MM.1S (cell line): ENCODE results near the gene MIPEP.

Experiments used
- DNase-seq: peaks from one replicate; pipeline ENCODE4 v3.0.0-alpha.2; 2015
- H2AFZ ChIP-seq: fragments of 300-600 bp; sonication (generic); 2 replicates; pipeline ENCODE4 v1.6.0; 2016; ENCODE audit warnings: antibody characterized with exemption, low read length
- H3F3A ChIP-seq: fragments of 300-600 bp; sonication (generic); 2 replicates; pipeline ENCODE4 v1.6.1; 2016; ENCODE audit warnings: mild to moderate bottlenecking, antibody characterized with exemption, low read length, moderate library complexity, mixed read lengths; ENCODE audit not compliant: insufficient read depth
- H3K27ac ChIP-seq: fragments of 300-600 bp; sonication (generic); 2 replicates; pipeline ENCODE4 v1.5.1; 2016; ENCODE audit warnings: mild to moderate bottlenecking, low read length
- H3K27me3 ChIP-seq: fragments of 300-600 bp; sonication (generic); replicated peaks from 2 replicates; pipeline ENCODE4 v1.6.0; 2016; ENCODE audit warnings: low read length; ENCODE audit not compliant: insufficient read depth
- H3K36me3 ChIP-seq: fragments of 300-600 bp; sonication (generic); replicated peaks from 2 replicates; pipeline ENCODE4 v1.6.1; 2016; ENCODE audit warnings: mild to moderate bottlenecking, low read length, mixed read lengths; ENCODE audit not compliant: insufficient read depth
- H3K4me1 ChIP-seq: fragments of 300-600 bp; sonication (generic); 2 replicates; pipeline ENCODE4 v1.6.1; 2016; ENCODE audit warnings: low read length, mixed read lengths
- H3K4me2 ChIP-seq: fragments of 300-600 bp; sonication (generic); 2 replicates; pipeline ENCODE4 v1.6.0; 2016; ENCODE audit warnings: low read depth, low read length
- H3K4me3 ChIP-seq: fragments of 300-600 bp; sonication (generic); 2 replicates; pipeline ENCODE4 v1.5.1; 2016; ENCODE audit warnings: low read length, mixed read lengths
- H3K79me2 ChIP-seq: fragments of 300-600 bp; sonication (generic); 2 replicates; pipeline ENCODE4 v1.6.1; 2016; ENCODE audit warnings: mixed run types, low read length, mixed read lengths
- H3K9ac ChIP-seq: fragments of 300-600 bp; sonication (generic); 2 replicates; pipeline ENCODE4 v1.6.1; 2016; ENCODE audit warnings: low read length, mixed read lengths
- H3K9me2 ChIP-seq: fragments of 300-600 bp; sonication (generic); replicated peaks from 2 replicates; pipeline ENCODE4 v1.6.1; 2016; ENCODE audit warnings: mild to moderate bottlenecking, low read length, mixed read lengths; ENCODE audit not compliant: insufficient read depth
- H3K9me3 ChIP-seq: fragments of 300-600 bp; sonication (generic); replicated peaks from 2 replicates; pipeline ENCODE4 v1.6.1; 2016; ENCODE audit warnings: mild to moderate bottlenecking, low read length, mixed read lengths; ENCODE audit not compliant: insufficient read depth
- H4K20me1 ChIP-seq: fragments of 300-600 bp; sonication (generic); 2 replicates; pipeline ENCODE4 v1.6.1; 2016; ENCODE audit warnings: mild to moderate bottlenecking, low read length, moderate library complexity, mixed read lengths; ENCODE audit not compliant: insufficient read depth
- EZH2 ChIP-seq: fragments of 300-600 bp; sonication (generic); optimal IDR thresholded peaks from 2 replicates; pipeline ENCODE3; 2017; ENCODE audit warnings: low read depth, mild to moderate bottlenecking, antibody characterized with exemption, low read length, mixed read lengths
- EZH2phosphoT487 ChIP-seq: fragments of 300-600 bp; sonication (generic); IDR thresholded peaks from 2 replicates; pipeline ENCODE4 v1.6.1; 2018; ENCODE audit warnings: antibody characterized with exemption, low read length
- TF ChIP-seq, protein P1 (sequence below): fragments of 300-600 bp; sonication (generic); IDR thresholded peaks from 2 replicates; pipeline ENCODE4 v1.5.1; 2016; ENCODE audit warnings: antibody characterized with exemption, low read length, mixed read lengths

MIPEP gene

DNA sequence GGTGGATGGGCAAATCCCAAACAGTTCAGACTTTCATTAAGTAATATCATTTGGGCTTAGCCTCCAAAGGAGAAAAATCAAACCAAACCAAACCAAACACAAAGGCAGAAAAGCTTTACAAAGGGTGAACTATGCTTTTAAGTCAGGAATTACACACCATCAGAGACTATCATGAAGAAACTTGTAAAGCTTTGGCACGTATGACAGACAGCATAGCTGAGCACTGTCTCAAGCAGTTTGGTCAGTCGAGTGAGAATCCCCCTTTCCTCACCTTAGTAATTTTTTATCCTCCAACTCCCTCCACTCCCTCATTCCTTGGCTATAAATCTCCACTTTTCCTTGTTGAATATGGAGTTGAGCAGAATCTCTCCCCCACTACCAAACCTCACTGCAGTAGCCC, 72.1 kb downstream of the MIPEP start:
- H3K9me2 ChIP-seq: no peaks in the 10 kb centered on the region
- H4K20me1 ChIP-seq: no peaks in the 10 kb centered on the region
- no peak for TF ChIP-seq EZH2
- TF ChIP-seq EZH2phosphoT487: no peak
- TF ChIP-seq, protein P1, sequence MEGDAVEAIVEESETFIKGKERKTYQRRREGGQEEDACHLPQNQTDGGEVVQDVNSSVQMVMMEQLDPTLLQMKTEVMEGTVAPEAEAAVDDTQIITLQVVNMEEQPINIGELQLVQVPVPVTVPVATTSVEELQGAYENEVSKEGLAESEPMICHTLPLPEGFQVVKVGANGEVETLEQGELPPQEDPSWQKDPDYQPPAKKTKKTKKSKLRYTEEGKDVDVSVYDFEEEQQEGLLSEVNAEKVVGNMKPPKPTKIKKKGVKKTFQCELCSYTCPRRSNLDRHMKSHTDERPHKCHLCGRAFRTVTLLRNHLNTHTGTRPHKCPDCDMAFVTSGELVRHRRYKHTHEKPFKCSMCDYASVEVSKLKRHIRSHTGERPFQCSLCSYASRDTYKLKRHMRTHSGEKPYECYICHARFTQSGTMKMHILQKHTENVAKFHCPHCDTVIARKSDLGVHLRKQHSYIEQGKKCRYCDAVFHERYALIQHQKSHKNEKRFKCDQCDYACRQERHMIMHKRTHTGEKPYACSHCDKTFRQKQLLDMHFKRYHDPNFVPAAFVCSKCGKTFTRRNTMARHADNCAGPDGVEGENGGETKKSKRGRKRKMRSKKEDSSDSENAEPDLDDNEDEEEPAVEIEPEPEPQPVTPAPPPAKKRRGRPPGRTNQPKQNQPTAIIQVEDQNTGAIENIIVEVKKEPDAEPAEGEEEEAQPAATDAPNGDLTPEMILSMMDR: no peak
- H3K27ac ChIP-seq: no peak overlapping the region
- H3K9me3 ChIP-seq: no peaks in the 10 kb centered on the region
- H3F3A ChIP-seq: no peaks in the 10 kb centered on the region
- H3K27me3 ChIP-seq: no peaks in the 10 kb centered on the region
- H3K79me2 ChIP-seq: no peaks in the 10 kb centered on the region
- H2AFZ ChIP-seq: no peak overlapping the region
- no peaks in the 10 kb centered on the region for H3K4me1 ChIP-seq
- H3K9ac ChIP-seq: no peak overlapping the region
- H3K4me3 ChIP-seq: no peak overlapping the region
- DNase-seq: no peak
- no peak overlapping the region for H3K4me2 ChIP-seq
- no peaks in the 10 kb centered on the region for H3K36me3 ChIP-seq

DNA sequence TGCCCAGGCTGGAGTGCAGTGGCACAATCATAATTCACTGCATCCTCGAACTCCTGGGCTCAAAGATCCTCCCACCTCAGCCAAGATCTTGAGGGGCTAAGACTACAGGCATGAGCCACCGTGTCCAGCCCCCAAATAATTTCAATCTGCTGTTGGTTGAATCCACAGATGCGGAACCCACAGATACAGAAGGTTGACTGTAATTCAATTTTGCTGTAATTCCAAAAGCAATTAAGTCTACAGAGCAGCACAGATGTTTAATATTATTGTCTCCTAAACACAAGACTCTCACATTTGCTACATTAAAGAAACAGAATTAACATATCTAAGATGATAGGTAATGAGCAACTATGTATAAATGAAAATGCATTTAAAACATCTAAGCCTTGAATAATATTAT, 75.6 kb downstream of the MIPEP start:
- Histone ChIP-seq H3K4me3 (no peak overlapping the region), H3K4me1 (no peaks in the 10 kb centered on the region), H3K9me2 (no peaks in the 10 kb centered on the region), H3K27me3 (no peaks in the 10 kb centered on the region), H3K4me2 (no peak overlapping the region), H2AFZ (no peak overlapping the region), H4K20me1 (no peaks in the 10 kb centered on the region), H3F3A (no peaks in the 10 kb centered on the region), H3K36me3 (no peaks in the 10 kb centered on the region), H3K9ac (no peak overlapping the region), H3K9me3 (no peaks in the 10 kb centered on the region), H3K79me2 (no peaks in the 10 kb centered on the region), H3K27ac (no peak overlapping the region)
- no peak for DNase-seq
- TF ChIP-seq EZH2phosphoT487 (no peak), EZH2 (no peak)
- TF ChIP-seq, protein P1: no peak

DNA sequence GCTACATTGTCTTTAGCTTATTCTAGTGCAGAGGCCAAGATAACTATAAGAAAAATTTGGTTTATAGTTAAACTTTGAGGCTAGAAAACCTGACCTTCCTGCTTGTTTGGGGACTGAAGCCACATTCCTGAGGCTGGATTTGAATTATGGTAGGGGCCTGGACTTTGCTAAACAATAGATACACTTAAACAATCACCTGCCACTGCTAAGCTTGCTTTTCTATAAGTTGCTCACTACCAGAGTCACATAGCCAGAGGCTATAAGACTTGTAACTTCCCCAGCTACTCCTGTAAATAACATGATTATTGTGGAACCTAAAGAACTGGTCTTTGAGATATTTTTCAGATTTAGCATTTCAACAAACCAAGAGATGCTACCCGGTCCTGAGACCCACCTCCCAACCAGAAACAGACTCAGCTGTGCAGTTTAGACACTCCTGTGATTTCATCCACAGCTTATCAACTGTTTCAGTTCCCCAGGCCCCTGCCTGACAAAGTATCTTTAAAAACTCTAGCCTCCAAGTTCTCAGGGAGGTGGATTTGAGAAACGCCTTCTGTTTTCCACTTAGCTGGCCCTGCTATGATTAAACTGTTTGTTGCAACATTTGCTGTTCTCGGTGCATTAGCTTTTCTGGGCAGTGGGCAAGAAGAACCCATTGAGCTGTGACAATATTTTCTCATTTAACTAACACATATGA, 77.7 kb downstream of the MIPEP start:
- TF ChIP-seq, protein P1: no peak
- TF ChIP-seq EZH2phosphoT487: no peak
- no peak for TF ChIP-seq EZH2
- H3K79me2 ChIP-seq: no peaks in the 10 kb centered on the region
- H3K36me3 ChIP-seq: no peaks in the 10 kb centered on the region
- no peak overlapping the region for H3K27ac ChIP-seq
- no peaks in the 10 kb centered on the region for H3K27me3 ChIP-seq
- no peaks in the 10 kb centered on the region for H4K20me1 ChIP-seq
- no peak overlapping the region for H2AFZ ChIP-seq
- H3K4me2 ChIP-seq: no peak overlapping the region
- DNase-seq: no peak
- H3K9ac ChIP-seq: no peak overlapping the region
- H3F3A ChIP-seq: peaks cover 8% of the 10 kb centered on the region; the same call in 1 of the 2 replicates
- H3K9me2 ChIP-seq: no peaks in the 10 kb centered on the region
- H3K4me1 ChIP-seq: peaks cover 7% of the 10 kb centered on the region; the same call in 1 of the 2 replicates
- no peak overlapping the region for H3K4me3 ChIP-seq
- H3K9me3 ChIP-seq: no peaks in the 10 kb centered on the region
